Natural killer cell treated with Interleukin-12 subunit alpha and Interleukin-12 subunit beta and Interleukin-15 and Interleukin-18, amount 100 ng/mL, for 72 hours (primary cell): ENCODE data around the gene ATP13A2. TPM values are rescaled to one million over a fixed set of nuclear protein-coding genes. Genes with fewer than 3 reads are reported as not detected.
A peak's percentile ranks its signal among the peaks of the same experiment; 100 is the strongest.

Experiments used
- ATAC-seq, 2 donors: fragments of 150-1000 bp; cut with Tn5 transposase in 1 of 2; sonication (Bioruptor Pico), chemical (Tn5 transposase) in 1 of 2; 2 replicates each; pipeline ENCODE4 v1.10.0; 2021
- DNase-seq: peaks from one replicate; pipeline ENCODE4 v3.0.0; 2022; ENCODE audit warnings: low spot score
- H3K27ac Mint-ChIP-seq, 2 donors: 1 replicate in 1 of 2; 2 replicates in 1 of 2; pipeline ENCODE4 v1.8.0; 2022; ENCODE audit warnings: mixed read lengths in 2 of 2, mild to moderate bottlenecking in 1 of 2, moderate library complexity in 1 of 2
- H3K27me3 Mint-ChIP-seq, 2 donors: 1 replicate in 1 of 2; 2 replicates in 1 of 2; pipeline ENCODE4 v1.8.0; 2022; ENCODE audit warnings: mixed read lengths in 2 of 2
- H3K36me3 Mint-ChIP-seq: one replicate; pipeline ENCODE4 v1.8.0; 2022; ENCODE audit warnings: mixed read lengths
- H3K4me1 Mint-ChIP-seq, 2 donors: 1 replicate in 1 of 2; 2 replicates in 1 of 2; pipeline ENCODE4 v1.8.0; 2022; ENCODE audit warnings: low read depth in 2 of 2, mixed read lengths in 2 of 2, mild to moderate bottlenecking in 1 of 2
- H3K4me3 Mint-ChIP-seq: one replicate; pipeline ENCODE4 v1.8.0; 2022; ENCODE audit warnings: mixed read lengths
- H3K9me3 Mint-ChIP-seq: 2 replicates; pipeline ENCODE4 v1.8.0; 2022; ENCODE audit warnings: mixed read lengths
- total RNA-seq, 2 donors: library from RNA; stranded (reverse); gene quantifications; one replicate each; pipeline ENCODE4 v1.2.3, GENCODE V29; 2022

The ATP13A2 gene
- total RNA-seq, 2 donors from 2014 or later, result 68.0 to 88.3 TPM

DNA sequence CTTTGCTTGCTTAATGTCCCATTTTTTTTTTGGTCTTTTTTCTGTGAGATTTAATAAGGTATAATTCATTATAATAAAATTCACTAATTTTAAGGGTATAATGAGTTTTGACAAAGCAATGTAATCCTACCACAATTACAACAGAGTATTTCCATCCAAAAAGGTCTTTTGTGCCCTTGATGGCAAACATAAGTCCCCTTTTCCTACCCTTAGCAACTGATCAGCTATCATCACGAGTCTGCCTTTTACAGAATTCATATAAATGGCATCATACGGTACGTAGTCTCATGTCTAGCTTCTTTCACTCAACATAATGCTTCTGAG is 34.6 kb upstream of the ATP13A2 start:
- ATAC-seq, result no peak
- Mint-ChIP-seq H3K9me3 (no peaks in the 10 kb centered on the region), H3K27me3 (no peaks in the 10 kb centered on the region), H3K36me3 (peaks cover 11% of the 10 kb centered on the region), H3K4me3 (no peak overlapping the region), H3K4me1 (peaks cover 13 to 15% of the 10 kb centered on the region in 2 donors), H3K27ac (no peak overlapping the region)
- no peak for DNase-seq

DNA sequence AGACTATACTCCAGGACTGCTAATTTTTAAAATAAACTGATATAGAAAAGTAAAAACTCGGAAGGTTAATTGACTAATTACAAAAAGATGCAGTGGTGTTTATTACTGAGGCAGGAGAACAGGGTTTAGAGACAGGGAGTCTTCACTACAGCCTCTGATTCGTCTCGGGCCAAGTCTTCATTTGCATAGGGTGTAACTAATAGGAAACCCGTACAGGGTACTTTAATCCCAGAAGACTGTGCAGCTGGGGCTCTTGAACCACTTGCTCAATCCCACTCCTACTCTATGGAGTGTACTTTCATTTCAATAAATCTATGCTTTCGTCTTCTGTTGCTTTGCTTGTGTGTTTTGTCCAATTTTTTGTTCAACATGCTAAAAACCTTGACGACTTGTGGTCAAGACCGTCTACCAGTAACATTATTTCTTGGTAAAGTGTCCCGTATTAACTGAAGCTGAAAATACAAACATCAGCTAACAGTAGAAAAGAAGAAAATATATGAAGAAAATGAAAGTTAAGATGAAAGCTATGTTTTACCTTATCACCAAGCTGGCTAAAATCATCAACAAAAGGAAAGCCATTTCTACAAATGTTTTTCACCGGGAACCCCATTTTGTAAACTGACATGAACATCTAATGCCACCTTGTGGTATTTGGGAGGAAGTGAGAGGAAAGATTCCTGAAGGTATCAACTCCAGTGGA is 34.1 kb upstream of the ATP13A2 start:
- Mint-ChIP-seq H3K36me3 (peaks cover 6% of the 10 kb centered on the region), H3K27ac (no peak overlapping the region), H3K4me3 (no peak overlapping the region), H3K27me3 (no peaks in the 10 kb centered on the region), H3K9me3 (no peaks in the 10 kb centered on the region), H3K4me1 (peaks cover 10% of the 10 kb centered on the region in 2 donors)
- DNase-seq (no peak), ATAC-seq (no peak)

DNA sequence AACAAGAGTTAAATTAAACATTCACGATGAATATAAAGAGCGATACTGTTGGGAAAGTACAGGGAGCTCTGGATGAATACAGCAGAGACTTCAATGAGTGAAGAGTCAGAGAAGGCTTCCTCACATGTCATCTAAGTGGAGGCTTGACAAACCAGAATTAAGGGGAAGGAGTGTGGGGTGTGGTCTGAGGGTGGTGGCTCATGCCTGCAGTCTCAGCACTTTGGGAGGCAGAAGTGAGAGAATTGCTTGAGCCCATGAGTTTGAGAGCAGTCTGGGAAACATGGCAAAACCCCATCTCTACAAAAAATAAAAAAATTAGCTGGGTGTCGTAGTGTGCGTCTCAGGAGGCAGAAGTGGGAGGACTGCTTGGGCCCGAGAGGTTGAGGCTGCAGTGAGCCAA is 33.4 kb upstream of the ATP13A2 start:
- Mint-ChIP-seq H3K36me3 (peaks cover 6% of the 10 kb centered on the region), H3K27me3 (no peaks in the 10 kb centered on the region), H3K27ac (peak overlapping the region in 1 of 2 donors; percentile 76), H3K9me3 (no peaks in the 10 kb centered on the region), H3K4me1 (peaks cover 10% of the 10 kb centered on the region in 2 donors), H3K4me3 (no peak overlapping the region)
- ATAC-seq (no peak), DNase-seq (no peak)

DNA sequence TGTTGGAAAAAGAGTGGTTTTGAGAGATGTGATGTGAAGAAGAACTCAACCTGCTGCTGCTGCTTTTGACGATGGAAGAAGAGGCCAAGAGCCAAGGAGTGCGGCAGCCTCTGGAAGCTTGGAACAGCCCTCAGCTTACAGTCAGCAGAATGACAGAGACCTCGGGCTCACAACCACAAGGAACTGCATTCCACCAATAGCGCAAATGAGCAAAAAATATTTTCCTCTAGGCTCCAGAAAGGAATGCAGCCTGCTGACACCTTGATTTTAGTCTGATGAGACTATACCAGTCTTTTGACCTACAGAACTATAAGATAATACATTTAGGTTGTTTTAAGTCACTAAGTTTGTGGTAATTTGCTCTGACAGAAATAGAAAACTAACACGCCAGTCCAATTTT is 31.9 kb upstream of the ATP13A2 start:
- Mint-ChIP-seq H3K36me3 (peaks cover 6% of the 10 kb centered on the region), H3K27ac (no peak overlapping the region), H3K9me3 (no peaks in the 10 kb centered on the region), H3K27me3 (no peaks in the 10 kb centered on the region), H3K4me1 (peaks cover 10% of the 10 kb centered on the region in 2 donors), H3K4me3 (no peak overlapping the region)
- no peak for DNase-seq
- no peak for ATAC-seq

DNA sequence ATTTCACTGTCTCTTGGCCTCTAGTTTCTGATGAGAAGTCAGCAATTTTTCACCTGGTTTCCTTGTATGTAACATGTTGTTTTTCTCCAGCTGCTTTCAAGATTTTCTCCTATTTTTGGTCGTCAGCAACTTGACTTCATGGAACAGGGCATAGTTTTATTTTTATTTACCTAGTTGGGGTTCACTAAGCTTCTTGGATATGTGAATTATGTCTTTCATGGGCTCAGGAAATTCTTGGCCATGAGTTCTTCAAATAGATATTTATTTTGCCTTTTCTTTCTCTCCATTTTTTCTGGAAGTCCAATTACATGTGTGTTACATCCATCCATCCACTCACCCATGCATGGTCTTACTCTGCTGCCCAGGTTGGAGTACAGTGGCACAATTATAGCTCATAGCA is 28.4 kb upstream of the ATP13A2 start:
- peaks cover 10% of the 10 kb centered on the region for H3K36me3 Mint-ChIP-seq
- ATAC-seq (no peak), DNase-seq (no peak)
- H3K27me3 Mint-ChIP-seq, result no peaks in the 10 kb centered on the region
- H3K9me3 Mint-ChIP-seq, result no peaks in the 10 kb centered on the region
- no peak overlapping the region for H3K27ac Mint-ChIP-seq
- no peak overlapping the region for H3K4me3 Mint-ChIP-seq
- peaks cover 3 to 6% of the 10 kb centered on the region in 2 donors for H3K4me1 Mint-ChIP-seq

DNA sequence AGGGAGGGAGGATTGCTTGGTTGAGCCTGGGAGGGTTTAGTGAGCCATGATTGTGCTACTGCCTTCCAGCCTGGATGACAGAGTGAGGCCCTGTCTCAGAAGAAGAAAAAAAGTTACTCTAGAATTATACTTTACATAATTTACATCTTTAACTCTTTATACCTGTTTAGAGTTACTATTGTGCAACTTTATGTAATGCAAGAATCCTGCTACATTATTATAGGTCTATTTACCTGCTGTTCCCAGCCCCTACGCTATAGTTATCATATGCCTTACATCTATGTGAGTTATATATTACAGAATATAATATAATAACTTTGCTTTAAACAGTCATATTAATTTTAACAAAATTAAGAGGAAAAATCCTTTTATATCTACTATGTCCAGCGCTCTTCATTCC is 27.8 kb upstream of the ATP13A2 start:
- Mint-ChIP-seq H3K4me3 (no peak overlapping the region), H3K27ac (no peak overlapping the region), H3K27me3 (no peaks in the 10 kb centered on the region), H3K9me3 (no peaks in the 10 kb centered on the region), H3K4me1 (peaks cover 0 to 3% of the 10 kb centered on the region in 2 donors), H3K36me3 (peaks cover 10% of the 10 kb centered on the region)
- DNase-seq (no peak), ATAC-seq (no peak)

DNA sequence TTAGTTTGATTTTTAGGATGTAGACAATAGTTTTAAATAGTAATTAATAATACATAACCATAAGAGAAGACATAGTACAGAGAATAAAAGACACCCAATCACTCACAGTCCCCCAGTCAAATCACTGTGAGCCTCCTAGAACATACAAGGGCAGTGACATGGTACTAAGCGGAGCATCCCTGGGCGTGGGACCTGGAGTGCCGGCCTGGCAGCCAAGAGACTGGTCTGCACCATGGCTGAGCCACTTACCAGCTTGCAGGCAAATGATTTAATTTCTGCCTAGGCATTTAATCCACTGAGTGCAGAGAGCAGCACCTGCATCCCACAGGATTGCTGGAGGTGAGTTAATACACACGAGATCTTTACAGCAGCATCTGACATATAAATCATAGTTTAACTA is 21.8 kb upstream of the ATP13A2 start:
- no peaks in the 10 kb centered on the region for H3K9me3 Mint-ChIP-seq
- no peak overlapping the region for H3K27ac Mint-ChIP-seq
- no peaks in the 10 kb centered on the region for H3K27me3 Mint-ChIP-seq
- no peaks in the 10 kb centered on the region for H3K4me1 Mint-ChIP-seq
- ATAC-seq (no peak), DNase-seq (no peak)
- no peak overlapping the region for H3K4me3 Mint-ChIP-seq
- H3K36me3 Mint-ChIP-seq, result peaks cover 7% of the 10 kb centered on the region

DNA sequence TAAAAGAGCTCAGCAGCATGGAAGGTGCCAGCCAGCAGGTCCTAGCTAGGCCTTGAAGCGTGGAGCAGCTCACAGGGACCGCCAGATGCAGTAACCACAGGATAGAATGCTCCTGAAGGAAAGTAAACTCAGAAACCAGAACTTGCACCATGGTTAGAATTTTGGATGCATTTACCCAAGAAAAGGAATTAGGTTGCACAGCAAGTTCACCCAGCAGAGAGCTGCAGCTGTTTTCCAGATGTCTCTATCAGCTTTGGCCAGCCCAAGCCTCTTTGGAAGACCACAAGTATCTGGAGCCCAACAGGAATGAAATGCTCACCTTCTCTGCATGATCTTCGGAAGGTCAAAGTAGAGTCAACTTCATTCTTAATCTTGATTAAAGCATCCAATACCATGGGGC is 21.0 kb upstream of the ATP13A2 start:
- Mint-ChIP-seq H3K27ac (no peak overlapping the region), H3K27me3 (no peaks in the 10 kb centered on the region), H3K36me3 (peaks cover 10% of the 10 kb centered on the region), H3K4me1 (no peaks in the 10 kb centered on the region), H3K9me3 (no peaks in the 10 kb centered on the region), H3K4me3 (no peak overlapping the region)
- ATAC-seq (no peak), DNase-seq (no peak)

DNA sequence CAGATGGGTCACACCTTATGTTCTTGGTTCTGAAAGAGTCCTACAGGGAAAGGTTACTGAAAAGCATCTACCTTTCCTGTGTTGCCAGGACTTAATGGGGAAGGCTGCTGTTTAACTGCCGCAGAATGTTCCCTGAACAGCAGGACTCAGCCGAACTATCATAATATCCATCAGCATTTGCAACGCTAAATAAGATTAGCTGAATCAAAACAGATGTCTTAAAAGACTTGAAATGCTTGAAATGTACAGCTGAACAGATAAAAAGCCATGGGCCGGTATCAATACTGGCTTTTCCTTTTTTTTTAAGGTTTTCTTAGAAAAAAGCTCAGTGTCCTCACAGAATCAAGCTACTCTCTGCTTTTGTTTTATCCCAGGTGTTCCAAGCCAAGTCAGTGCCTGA is 19.7 kb upstream of the ATP13A2 start:
- H3K27me3 Mint-ChIP-seq, result no peaks in the 10 kb centered on the region
- no peak overlapping the region for H3K4me3 Mint-ChIP-seq
- ATAC-seq (no peak), DNase-seq (no peak)
- H3K4me1 Mint-ChIP-seq, result no peaks in the 10 kb centered on the region
- H3K27ac Mint-ChIP-seq, result no peak overlapping the region
- H3K36me3 Mint-ChIP-seq, result peaks cover 14% of the 10 kb centered on the region
- H3K9me3 Mint-ChIP-seq, result no peaks in the 10 kb centered on the region

DNA sequence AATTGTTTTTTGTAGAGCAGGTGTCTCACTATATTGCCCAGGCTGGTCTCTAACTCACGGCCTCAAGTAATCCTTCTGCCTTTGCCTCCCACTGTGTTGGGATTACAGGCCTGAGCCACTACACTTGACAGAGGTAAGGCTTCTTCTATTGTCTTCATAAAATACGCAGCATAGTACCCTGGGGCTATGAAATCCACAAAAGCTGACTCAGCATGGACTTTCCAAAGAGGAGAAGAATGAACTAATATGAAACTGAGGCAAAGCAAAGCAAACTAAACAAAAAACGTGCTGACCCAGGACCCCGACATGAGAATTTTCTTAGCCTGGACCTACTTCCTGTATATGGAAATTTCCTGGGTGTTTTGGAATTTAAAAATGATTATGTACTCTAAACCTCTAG is 18.5 kb upstream of the ATP13A2 start:
- H3K27ac Mint-ChIP-seq, result no peak overlapping the region
- no peak for DNase-seq
- no peaks in the 10 kb centered on the region for H3K9me3 Mint-ChIP-seq
- H3K4me1 Mint-ChIP-seq, result no peaks in the 10 kb centered on the region
- ATAC-seq, result no peak
- peaks cover 14% of the 10 kb centered on the region for H3K36me3 Mint-ChIP-seq
- H3K4me3 Mint-ChIP-seq, result no peak overlapping the region
- H3K27me3 Mint-ChIP-seq, result no peaks in the 10 kb centered on the region

DNA sequence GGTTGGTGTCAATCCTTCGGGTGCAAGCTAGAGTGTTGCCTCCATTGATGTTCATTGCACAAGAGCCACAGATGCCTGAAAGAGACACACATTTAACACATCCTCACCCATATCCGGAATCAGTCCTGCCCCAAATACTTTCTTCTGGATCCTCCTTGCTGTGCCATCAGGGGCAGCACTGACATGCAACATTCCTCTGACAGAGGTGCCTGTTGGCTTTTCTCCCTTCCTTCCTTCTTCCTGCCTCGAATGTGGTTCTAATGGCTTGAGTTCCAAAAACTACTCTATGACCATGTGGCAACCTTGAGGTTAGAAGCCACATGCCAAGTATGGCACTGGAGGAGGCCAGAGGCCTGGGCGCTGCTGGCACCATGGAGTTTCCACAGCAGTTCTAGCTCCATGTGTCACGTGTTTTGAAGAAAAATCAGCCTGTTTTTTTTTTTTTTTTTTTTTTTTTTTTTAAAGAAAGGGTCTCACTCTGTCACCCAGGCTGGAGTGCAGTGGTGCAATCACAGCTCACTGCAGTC is 17.0 kb upstream of the ATP13A2 start:
- no peak for DNase-seq
- H3K27me3 Mint-ChIP-seq, result no peaks in the 10 kb centered on the region
- H3K36me3 Mint-ChIP-seq, result peaks cover 23% of the 10 kb centered on the region
- no peaks in the 10 kb centered on the region for H3K4me1 Mint-ChIP-seq
- no peak overlapping the region for H3K27ac Mint-ChIP-seq
- H3K9me3 Mint-ChIP-seq, result no peaks in the 10 kb centered on the region
- no peak for ATAC-seq
- H3K4me3 Mint-ChIP-seq, result no peak overlapping the region

DNA sequence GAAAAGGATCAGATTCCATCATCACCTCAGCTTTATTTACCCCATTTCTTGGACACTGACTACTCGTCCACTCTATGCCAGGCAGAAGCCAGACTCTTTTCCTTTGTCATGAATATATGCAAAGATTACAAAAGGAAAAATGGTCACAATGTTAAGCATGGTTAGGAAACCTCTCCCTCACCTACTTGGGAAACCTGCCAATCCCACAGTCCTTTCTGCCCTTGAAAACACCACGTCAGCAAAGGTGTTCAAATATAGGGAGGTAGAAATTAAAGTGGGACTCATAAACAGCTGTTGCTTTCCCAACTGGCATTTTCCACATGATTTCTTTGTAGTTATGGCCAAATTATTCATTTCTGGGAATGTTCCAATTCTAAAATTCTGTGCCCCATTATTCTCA is 16.2 kb upstream of the ATP13A2 start:
- DNase-seq (no peak), ATAC-seq (no peak)
- H3K36me3 Mint-ChIP-seq, result peaks cover 31% of the 10 kb centered on the region
- no peak overlapping the region for H3K4me3 Mint-ChIP-seq
- no peaks in the 10 kb centered on the region for H3K27me3 Mint-ChIP-seq
- H3K27ac Mint-ChIP-seq, result no peak overlapping the region
- no peaks in the 10 kb centered on the region for H3K4me1 Mint-ChIP-seq
- no peaks in the 10 kb centered on the region for H3K9me3 Mint-ChIP-seq

DNA sequence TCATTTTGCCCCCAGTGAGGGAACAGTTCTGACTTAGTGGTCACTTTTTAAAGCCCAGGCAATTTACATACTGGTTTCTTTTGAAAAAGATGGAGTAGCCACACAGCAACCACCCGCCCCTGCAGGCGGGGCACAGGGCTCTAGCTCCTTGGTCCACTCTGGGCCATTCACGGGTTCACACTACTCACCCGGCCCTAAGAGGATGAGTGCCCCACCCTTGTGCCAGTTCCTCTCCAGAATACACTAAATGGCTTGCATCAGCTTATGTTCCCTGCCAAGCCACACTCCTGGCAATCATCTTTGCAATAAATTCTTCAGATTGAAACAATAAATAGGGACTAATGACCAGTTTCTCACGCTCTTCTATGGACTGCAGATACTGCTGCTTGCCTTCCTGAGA is 15.7 kb upstream of the ATP13A2 start:
- no peak overlapping the region for H3K27ac Mint-ChIP-seq
- no peaks in the 10 kb centered on the region for H3K4me1 Mint-ChIP-seq
- DNase-seq, result no peak
- H3K4me3 Mint-ChIP-seq, result no peak overlapping the region
- H3K27me3 Mint-ChIP-seq, result no peaks in the 10 kb centered on the region
- no peak for ATAC-seq
- H3K36me3 Mint-ChIP-seq, result peaks cover 33% of the 10 kb centered on the region
- no peaks in the 10 kb centered on the region for H3K9me3 Mint-ChIP-seq

DNA sequence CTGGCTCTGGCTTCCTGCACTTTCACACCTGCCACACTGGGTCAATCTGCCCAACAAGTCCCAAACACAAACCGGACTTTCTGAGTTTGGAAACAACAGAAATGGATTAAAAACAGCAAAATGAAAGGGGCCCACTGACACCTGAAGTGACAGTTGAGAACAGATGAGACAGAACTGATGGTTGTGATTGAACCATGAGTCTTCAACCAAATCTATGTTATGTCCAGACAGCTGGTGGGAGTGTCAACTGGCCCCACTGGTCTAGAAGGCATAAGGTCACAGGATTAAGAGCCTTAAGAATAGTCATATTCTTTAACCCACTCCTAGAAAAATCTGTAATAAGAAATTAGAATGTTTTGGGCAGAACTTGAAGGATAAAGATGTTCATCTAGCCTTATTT is 13.0 kb upstream of the ATP13A2 start:
- DNase-seq, result no peak
- no peaks in the 10 kb centered on the region for H3K27me3 Mint-ChIP-seq
- no peak overlapping the region for H3K4me3 Mint-ChIP-seq
- H3K9me3 Mint-ChIP-seq, result no peaks in the 10 kb centered on the region
- no peaks in the 10 kb centered on the region for H3K4me1 Mint-ChIP-seq
- H3K36me3 Mint-ChIP-seq, result peaks cover 34% of the 10 kb centered on the region
- ATAC-seq, result no peak
- H3K27ac Mint-ChIP-seq, result no peak overlapping the region

DNA sequence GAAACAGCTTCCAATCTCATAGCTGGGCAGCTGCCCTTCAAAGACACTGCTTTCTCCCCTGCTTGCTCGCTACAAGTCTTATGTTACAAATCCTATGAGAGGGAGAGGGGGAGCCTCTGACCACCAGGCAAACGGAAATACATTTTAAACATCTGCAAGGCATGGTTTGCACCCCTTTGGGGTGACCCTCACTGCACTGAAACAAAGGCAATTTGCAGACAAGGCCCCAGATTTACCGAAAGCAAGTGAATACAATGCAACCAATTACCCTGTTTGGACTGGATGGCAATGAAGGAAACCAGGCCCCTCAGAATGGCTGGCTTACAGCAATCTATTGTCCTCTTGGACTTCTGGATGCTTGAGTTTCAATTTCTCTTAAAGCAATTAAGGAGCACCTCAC is 11.8 kb upstream of the ATP13A2 start:
- DNase-seq, result no peak
- Mint-ChIP-seq H3K4me3 (no peak overlapping the region), H3K9me3 (no peaks in the 10 kb centered on the region), H3K27ac (no peak overlapping the region), H3K36me3 (peaks cover 37% of the 10 kb centered on the region), H3K4me1 (peaks cover 0 to 8% of the 10 kb centered on the region in 2 donors), H3K27me3 (no peaks in the 10 kb centered on the region)
- no peak for ATAC-seq
